NCI-H128 (cell line): ENCODE measurements around the gene NDST3.
"Not testable (repeated sequence)": the region's sequence is repeated elsewhere in the genome, so short reads cannot be mapped to it uniquely, and the experiment has no call there.

Source experiments
- DNase-seq: peaks from one replicate; lab custom pipeline; 2025; ENCODE audit not compliant: unreplicated experiment; lab: John Stamatoyannopoulos, UW

NDST3 gene

GRCh38 chr4:118175506-118175905 is 141.2 kb downstream of the NDST3 start:
- no peak for DNase-seq

- DNase-seq: no peak
Measured at GRCh38 chr4:118177126-118177525, 142.8 kb downstream of the NDST3 start.

GRCh38 chr4:118180776-118181175 is 146.5 kb downstream of the NDST3 start:
- no peak for DNase-seq

GRCh38 chr4:118190903-118191302 is 156.6 kb downstream of the NDST3 start:
- no peak for DNase-seq

GRCh38 chr4:118193421-118193820 is 159.1 kb downstream of the NDST3 start:
- no peak for DNase-seq

- no peak for DNase-seq
Measured at GRCh38 chr4:118206627-118207026, 172.3 kb downstream of the NDST3 start.

GRCh38 chr4:118213101-118213500 is 178.8 kb downstream of the NDST3 start:
- no peak for DNase-seq

- DNase-seq: no peak
Measured at GRCh38 chr4:118215826-118216225, 181.5 kb downstream of the NDST3 start.

- DNase-seq: no peak
Measured at GRCh38 chr4:118221227-118221800, 187.0 kb downstream of the NDST3 start.

GRCh38 chr4:118224243-118224829 is 190.1 kb downstream of the NDST3 start:
- DNase-seq: no peak

GRCh38 chr4:118225511-118225910 is 191.2 kb downstream of the NDST3 start:
- DNase-seq: no peak

- DNase-seq: no peak
Measured at GRCh38 chr4:118226311-118227010, 192.2 kb downstream of the NDST3 start.

GRCh38 chr4:118235566-118236120 is 201.4 kb downstream of the NDST3 start:
- DNase-seq: no peak

- DNase-seq: no peak
Measured at GRCh38 chr4:118237531-118237930, 203.2 kb downstream of the NDST3 start.

GRCh38 chr4:118249890-118250289 is 215.6 kb downstream of the NDST3 start:
- no peak for DNase-seq

GRCh38 chr4:118254368-118254767 is 220.1 kb downstream of the NDST3 start:
- DNase-seq: no peak

- no peak for DNase-seq
Measured at GRCh38 chr4:118259111-118259510, 224.8 kb downstream of the NDST3 start.

GRCh38 chr4:118260309-118260708 is 226.0 kb downstream of the NDST3 start:
- no peak for DNase-seq

GRCh38 chr4:118264096-118264495 is 229.8 kb downstream of the NDST3 start:
- DNase-seq: no peak

GRCh38 chr4:118265312-118266144 is 231.2 kb downstream of the NDST3 start:
- no peak for DNase-seq

- not testable (repeated sequence) for DNase-seq
Measured at GRCh38 chr4:118266145-118266496, 231.8 kb downstream of the NDST3 start.
